HG03025 (cell line): ENCODE data around the gene VEGFB.

Source experiments
- ATAC-seq: cut with Tn5 transposase; IDR thresholded peaks from one replicate; pipeline ENCODE4 v1.9.1; 2021; ENCODE audit warnings: mild to moderate bottlenecking, moderate library complexity; ENCODE audit not compliant: unreplicated experiment, low FRiP score

Gene VEGFB

DNA sequence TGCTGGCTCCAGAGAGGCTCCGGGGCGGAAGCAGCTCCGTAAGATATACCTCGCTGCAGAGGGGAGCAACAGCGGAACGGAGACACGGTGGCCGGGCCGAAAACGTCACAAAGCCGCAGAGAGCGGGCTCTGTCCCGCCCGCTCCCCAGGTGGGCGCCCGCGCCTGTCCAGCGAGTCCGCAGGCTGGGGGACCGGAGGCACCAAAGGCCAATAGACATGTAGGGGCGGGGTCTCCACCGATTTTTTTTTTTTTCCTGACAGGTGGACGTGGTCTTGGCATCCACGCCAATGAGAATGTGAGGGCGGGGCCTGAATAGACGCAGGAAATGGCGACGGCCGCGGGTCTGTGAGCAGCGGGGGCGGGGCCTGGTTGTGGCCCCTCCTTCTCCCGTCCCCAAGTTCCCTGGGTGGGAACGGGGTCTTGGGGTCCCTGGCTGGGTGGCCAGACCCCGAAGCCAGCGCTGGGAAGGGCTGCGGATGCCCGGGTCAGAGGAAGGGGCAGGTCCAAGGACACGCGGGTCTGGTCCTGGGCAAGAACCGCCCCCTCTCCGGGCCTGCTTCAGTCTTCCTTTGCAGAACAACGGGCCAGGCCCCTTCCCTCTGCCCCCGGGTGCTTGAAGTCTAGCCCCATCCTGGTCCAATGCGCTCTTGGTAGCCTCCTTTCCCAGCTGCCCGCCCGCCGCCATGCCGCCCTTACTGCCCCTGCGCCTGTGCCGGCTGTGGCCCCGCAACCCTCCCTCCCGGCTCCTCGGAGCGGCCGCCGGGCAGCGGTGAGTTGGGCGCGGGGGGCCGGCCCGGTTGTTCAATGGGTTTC, 4.0 kb upstream of the VEGFB start, which contains the start of gene DNAJC4:
Gene DNAJC4, plus strand, starts transcription at position 378 of the 814 bp plus-strand sequence. Its CDS starts 307 bp downstream, at position 685.
- peak; percentile 30 for ATAC-seq

GRCh38 chr11:64230985-64231365, 3.4 kb upstream of the VEGFB start:
- no peak for ATAC-seq

- no peak for ATAC-seq
Observed at GRCh38 chr11:64231546-64231945, 2.8 kb upstream of the VEGFB start.

- ATAC-seq = no peak
Observed at GRCh38 chr11:64232182-64232966, 2.0 kb upstream of the VEGFB start.

DNA sequence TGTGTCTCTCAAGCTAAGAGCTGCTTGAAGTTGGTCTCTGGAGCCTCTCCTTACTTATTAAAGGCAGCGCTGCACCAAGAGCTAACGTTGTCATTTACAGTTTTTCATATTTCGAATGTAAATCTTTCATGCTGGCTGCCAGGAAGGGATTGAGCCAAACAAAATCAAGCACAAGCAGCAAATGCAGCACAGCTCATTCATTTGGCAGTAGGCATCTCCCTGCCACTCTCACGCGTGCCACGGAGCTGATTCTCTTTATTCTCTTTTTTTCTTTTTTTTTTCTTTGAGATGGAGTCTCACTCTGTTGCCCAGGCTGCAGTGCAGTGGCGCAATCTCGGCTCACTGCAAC, 1.4 kb upstream of the VEGFB start:
- ATAC-seq = no peak

DNA sequence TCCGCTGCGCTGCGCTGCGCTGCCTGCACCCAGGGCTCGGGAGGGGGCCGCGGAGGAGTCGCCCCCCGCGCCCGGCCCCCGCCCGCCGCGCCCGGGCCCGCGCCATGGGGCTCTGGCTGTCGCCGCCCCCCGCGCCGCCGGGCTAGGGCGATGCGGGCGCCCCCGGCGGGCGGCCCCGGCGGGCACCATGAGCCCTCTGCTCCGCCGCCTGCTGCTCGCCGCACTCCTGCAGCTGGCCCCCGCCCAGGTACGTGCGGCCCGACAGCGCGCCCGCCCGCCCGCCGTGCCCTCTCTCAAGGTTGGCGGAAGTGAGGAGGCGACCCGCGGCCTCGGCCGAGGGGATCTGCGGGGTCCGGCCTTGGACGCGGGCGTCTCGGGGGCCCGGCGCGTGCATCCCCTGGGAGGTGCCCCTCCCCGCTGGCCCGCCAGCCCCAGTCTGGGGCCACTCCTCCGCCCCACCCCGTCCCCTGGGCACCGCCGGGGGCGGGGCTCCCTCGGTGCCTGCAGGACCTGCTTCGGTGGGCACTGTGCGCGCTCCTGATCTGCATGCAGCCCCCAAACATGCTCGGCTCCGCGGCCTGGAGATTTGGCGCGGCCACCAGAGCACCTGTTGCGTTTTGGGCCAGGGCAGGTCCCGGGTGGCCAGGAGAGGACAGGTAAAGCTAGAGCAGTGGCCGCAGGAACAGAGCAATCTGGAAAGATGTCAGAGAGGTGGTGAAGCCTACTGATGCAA, 429 bp downstream of the VEGFB start:
- ATAC-seq = no peak

GRCh38 chr11:64235437-64236161, 1.2 kb downstream of the VEGFB start:
- no peak for ATAC-seq

DNA sequence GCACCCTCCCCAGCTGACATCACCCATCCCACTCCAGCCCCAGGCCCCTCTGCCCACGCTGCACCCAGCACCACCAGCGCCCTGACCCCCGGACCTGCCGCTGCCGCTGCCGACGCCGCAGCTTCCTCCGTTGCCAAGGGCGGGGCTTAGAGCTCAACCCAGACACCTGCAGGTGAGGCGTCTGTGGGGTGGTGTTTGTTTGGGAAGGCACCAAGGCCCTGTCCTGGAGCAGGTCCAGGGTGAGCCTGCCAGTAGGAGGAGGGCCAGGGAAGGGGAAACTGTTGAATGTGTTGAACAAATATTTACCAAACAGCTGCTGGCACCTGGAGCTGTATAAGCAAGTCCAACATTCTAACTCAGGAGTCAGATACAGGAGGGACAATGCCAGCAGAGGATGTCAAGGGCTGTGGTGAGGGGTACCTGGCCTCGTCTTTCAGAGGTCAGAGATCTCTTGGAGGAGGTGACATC, 3.1 kb downstream of the VEGFB start:
- no peak for ATAC-seq

GRCh38 chr11:64238076-64238475, 3.7 kb downstream of the VEGFB start:
- ATAC-seq = no peak

DNA sequence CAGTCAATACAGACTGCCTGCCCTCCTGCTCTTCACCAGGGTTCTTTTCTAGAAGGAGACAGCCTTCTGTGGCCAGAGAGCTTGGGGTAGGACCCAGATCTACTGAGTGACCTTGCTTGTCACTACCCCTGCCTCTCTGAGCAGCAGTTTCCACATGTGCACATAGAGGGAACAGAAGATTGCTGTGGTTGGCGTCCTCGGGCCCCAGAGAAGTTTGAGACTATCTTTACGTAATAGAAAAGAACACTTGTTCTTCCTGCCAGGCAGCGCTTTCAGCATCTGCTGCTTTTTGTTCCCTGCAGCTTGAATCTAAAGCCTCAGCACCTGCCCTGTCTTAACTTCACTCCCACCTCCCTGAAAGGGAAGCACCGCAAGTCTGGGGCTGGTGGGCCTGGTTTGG, 4.6 kb downstream of the VEGFB start:
- no peak for ATAC-seq

GRCh38 chr11:64239662-64240434, 5.5 kb downstream of the VEGFB start:
- no peak for ATAC-seq

DNA sequence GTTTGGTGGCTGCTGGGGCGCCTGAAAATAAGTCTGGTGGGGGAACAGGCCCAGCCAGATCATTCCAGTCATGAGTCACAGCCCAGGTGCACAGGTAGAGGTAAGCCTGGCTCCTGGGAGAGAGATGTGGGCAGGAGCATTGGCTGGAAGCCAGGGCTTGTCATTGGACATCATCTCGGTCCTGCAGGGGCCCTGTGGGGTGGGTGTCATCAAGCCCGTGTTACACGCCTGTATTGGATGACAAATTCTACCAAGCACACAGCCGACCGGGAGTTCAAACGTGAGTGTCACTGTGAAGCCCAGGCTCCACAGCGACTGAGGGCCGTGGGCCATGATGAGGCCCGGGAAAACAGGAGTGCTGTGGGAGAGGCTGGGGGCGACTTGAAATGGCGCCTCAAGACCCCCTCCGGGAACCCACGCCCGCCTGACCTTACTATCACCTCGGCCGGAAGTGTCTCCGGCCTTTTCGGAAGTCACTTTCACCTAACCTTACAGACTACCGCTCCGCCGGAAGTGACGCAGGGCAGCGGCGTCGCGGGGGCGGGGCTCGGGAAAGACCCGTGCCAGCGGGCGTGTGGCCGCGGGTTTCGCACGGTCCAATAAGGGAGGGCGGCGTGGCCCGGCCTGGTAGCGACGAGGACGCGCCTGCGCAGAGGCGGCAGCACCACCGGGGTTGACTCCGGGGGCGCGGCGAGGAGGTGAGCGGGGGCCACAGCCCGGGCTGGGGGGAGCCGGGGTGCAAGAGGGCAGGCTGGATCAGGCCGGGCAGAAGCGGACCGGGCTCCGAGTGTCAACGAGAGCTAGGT, 6.3 kb downstream of the VEGFB start, which contains the start of gene FKBP2:
Gene FKBP2, plus strand, starts transcription at position 661 of the 806 bp plus-strand sequence. CDS start 1,293 bp downstream, outside the sequence.
- ATAC-seq = peak; percentile 53

DNA sequence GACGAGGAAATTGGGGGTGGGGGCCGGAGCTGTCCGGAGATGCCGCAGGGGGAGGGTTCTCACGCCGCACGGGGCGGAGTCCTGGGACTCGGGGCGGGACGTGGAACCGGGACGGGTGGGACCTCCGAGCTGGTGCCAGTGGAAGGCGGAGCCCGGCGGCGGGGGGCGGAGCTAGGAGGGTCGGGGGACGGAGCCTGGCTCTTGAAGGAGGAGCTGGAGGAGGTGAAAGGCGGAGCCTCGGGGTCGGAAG, 6.8 kb downstream of the VEGFB start:
- peak; percentile 39 for ATAC-seq

DNA sequence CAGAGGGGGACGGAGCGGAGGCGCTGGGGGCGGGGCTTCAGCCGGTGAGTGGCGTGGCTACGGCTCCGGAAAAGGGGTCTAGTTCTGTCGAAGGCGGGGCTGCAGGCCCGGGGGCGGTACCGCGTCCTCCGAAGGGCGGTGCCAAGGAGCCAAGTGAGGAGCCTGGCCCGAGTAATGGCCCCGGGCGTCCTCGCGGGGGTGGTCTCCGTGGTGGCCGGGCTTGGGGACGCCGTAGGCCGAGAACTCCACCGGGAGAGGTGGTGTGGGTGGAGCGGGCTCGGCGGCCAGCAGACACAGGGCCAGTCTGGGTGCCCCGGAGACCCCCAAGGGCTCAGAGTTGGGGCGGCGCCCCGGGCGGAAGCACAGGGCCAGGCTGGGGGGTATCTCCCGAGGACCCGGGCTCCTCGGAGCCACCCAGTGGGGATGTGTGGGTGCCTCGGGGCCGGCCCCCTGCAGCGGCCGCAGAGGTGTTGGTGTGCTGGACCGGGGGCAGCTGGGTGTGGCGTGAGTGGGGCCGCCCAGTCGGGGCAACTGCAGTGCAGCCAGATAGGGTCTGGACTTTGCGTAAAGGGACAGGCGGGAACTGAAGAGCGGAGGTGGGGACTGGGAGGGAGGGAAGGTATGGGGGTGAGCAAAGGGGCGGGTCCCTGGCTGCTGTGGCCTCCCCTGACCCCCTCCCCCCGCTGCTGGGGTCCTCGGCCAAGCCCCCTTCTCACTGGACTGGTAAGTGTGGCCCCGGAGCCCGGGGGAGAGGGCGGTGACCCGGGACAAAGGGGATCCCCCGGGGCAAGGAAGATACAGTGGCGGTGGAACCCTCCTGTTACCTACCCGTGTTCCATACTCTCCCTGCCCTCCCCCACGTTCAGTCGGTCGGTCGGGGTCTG, 7.3 kb downstream of the VEGFB start:
- peak; percentile 45 for ATAC-seq

DNA sequence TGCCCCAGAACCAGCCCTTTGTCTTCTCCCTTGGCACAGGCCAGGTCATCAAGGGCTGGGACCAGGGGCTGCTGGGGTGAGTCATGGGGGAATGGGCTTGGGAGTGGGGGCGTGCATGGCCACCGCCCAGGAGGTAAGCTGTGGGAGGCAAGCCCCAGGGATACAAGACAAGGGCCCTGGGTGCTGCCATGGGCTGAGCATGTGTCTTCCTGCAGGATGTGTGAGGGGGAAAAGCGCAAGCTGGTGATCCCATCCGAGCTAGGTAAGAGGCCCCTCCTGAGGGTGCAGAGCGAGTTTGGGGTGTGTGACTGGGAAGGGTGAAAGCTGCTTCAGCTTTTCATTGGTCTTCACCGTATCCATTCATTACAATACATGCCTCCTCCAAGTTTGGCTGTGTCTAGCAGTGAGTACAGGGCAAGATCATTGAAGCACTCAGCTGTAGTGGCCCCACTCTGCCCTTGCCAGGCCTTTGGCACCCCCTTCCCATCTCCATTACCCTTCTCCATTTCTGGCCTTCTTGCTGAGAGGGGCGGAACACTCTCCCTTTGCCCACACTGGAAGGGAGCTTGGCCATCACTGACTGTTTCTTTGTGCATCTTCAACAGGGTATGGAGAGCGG, 9.0 kb downstream of the VEGFB start:
- no peak for ATAC-seq

DNA sequence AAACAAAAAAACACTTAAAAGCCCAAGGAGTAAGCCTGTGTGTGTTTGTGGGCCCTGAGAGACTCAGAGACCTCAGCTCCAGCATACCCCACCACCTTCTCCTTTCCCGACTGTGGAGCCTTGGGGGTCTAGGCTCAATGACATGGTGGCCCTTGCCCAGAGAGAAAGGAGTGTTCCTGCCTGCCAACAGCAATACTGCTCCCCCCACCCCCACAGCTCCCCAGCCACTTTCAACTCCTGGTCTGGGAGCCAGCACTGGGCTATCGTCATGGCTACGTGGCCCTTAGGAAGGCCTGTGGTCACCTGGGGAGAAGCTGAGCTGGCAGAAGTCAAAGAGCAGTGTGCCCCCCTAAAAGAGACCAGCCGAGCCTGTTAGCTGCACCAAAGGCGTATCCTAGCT, 9.7 kb downstream of the VEGFB start:
- no peak for ATAC-seq

DNA sequence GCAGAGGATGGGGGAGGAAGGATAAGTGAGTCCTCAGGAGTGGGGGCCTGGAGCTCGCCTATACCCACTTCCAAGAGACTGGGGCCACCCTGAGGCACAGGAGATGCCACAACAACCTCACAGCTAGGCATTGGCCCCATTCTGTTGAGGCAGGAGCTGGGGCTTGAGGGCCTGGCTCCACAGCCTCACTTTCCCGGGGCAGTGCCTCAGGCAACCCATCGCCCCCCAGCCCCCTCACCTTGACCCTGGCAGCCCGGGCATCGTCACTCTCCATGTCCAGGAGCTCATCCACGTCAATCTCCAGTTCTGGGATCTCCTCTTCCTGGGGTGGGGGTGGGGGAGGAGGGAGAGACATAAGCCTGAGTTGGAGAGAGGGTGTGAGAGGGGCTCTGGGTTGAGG, 10.6 kb downstream of the VEGFB start:
- ATAC-seq = no peak

DNA sequence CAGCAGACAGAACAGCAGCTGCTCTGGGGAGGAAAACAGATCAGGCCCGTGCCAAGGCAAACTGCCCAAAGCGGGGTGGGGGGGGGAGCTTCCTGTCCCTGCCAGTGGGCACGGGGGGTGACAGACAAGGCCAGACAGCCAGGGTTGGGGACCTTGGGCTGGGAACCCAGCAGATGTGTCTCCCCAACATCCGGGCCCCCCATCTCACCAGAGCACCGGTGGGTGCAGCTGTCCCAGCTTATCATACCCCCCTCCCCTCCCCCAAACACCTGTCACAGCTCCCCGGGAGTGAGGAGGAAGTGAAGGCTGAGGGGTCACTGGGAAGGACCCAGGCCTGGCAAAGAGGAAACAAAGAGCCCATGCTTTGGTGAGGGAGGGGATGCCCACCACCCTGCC, 11.0 kb downstream of the VEGFB start:
- no peak for ATAC-seq
